HepG2 (cell line): ENCODE measurements around the gene WDR11. TPM values are rescaled to one million over a fixed set of nuclear protein-coding genes. Genes with fewer than 3 reads are reported as not detected.

Experiments
- AFF4 ChIP-seq: sonication (generic); formaldehyde crosslinking; IDR thresholded peaks from 2 replicates; pipeline ENCODE4 v1.4.0; 2020; ENCODE audit warnings: missing genetic modification reagents
- ATM ChIP-seq: fragments of 450-650 bp; IDR thresholded peaks from 2 replicates; pipeline ENCODE4 v1.7.1; 2017; ENCODE audit warnings: mild to moderate bottlenecking, borderline replicate concordance
- DBP ChIP-seq: sonication (generic); formaldehyde crosslinking; IDR thresholded peaks from 2 replicates; pipeline ENCODE4 v1.4.0; 2020; ENCODE audit warnings: missing genetic modification reagents; ENCODE audit errors: not compliant biosample characterization
- DPF2 ChIP-seq: sonication (generic); formaldehyde crosslinking; IDR thresholded peaks from 2 replicates; pipeline ENCODE4 v1.4.0; 2020; ENCODE audit warnings: mild to moderate bottlenecking, low read depth, missing genetic modification reagents, borderline replicate concordance
- E2F2 ChIP-seq: sonication (generic); formaldehyde crosslinking; IDR thresholded peaks from 2 replicates; pipeline ENCODE4 v1.4.0; 2020; ENCODE audit warnings: missing genetic modification reagents, borderline replicate concordance
- HNF4A ChIP-seq: sonication (generic); formaldehyde crosslinking; IDR thresholded peaks from 2 replicates; pipeline ENCODE4 v1.4.0; 2020; ENCODE audit warnings: missing genetic modification reagents
- HOMEZ ChIP-seq: IDR thresholded peaks from 2 replicates; pipeline ENCODE4 v1.6.1; 2016; ENCODE audit warnings: low read depth
- MEIS1 ChIP-seq: sonication (generic); formaldehyde crosslinking; IDR thresholded peaks from 2 replicates; pipeline ENCODE4 v1.9.0; 2021; ENCODE audit warnings: mild to moderate bottlenecking, missing genetic modification reagents, moderate library complexity, borderline replicate concordance
- NR2F1 ChIP-seq, 2 experiments: fragments of 450-650 bp in 1 of 2; formaldehyde crosslinking in 1 of 2; IDR thresholded peaks; 2 replicates each; pipeline versions ENCODE4 v1.5.0 to v1.6.1; 2016 to 2020; ENCODE audit warnings: mild to moderate bottlenecking in 1 of 2, missing compliant biosample characterization in 1 of 2, missing genetic modification reagents in 1 of 2, moderate library complexity in 1 of 2
- ZFP82 ChIP-seq: sonication (generic); formaldehyde crosslinking; IDR thresholded peaks from 2 replicates; pipeline ENCODE4 v1.5.1; 2020; ENCODE audit warnings: mild to moderate bottlenecking, missing genetic modification reagents, borderline replicate concordance
- ZNF646 ChIP-seq: sonication (generic); formaldehyde crosslinking; IDR thresholded peaks from 2 replicates; pipeline ENCODE4 v1.9.0; 2021; ENCODE audit warnings: mild to moderate bottlenecking, missing genetic modification reagents
- polyA plus RNA-seq, 8 experiments: library from polyadenylated mRNA; depleted of rRNA in 3 of 8; stranded (reverse) in 7 of 8; unstranded in 1 of 8; fragments of >200 nt; fragmentation: Illumina TruSeq in 4 of 8; extraction: Trizol in 4 of 8; gene quantifications; 2 replicates each; pipeline versions ENCODE4 v1.2.1 to v1.2.3, GENCODE V29; 2011 to 2016; ENCODE audit warnings: low read depth in 4 of 8, missing spikeins in 1 of 8, mixed read lengths in 1 of 8; ENCODE audit not compliant: insufficient read depth in 1 of 8
- total RNA-seq, 5 experiments: library from RNA; depleted of rRNA; stranded (reverse); fragments of >200 nt; fragmentation: Illumina TruSeq; extraction: Trizol; gene quantifications; 2 replicates each; pipeline ENCODE4 v1.2.3, GENCODE V29; 2016; ENCODE audit warnings: low read depth in 1 of 5

WDR11 gene
- total and polyA plus RNA-seq, 2 of the 13 experiments (the other 11 are each of a cell fraction or from before 2014, with no cell fraction given), result 38.0 to 45.2 TPM

- TF ChIP-seq HOMEZ (CRISPR knock-in tag), result peak; percentile 76; the same call in 1 of the 2 replicates
- TF ChIP-seq MEIS1 (CRISPR knock-in tag), result peak; percentile 94
- no peak for TF ChIP-seq ZFP82 (CRISPR knock-in tag)
- peak; percentile 20 to 55; a peak in 3 of 4 replicates for TF ChIP-seq NR2F1 (CRISPR knock-in tag; IDR thresholded peaks at IDR 0.05)
- TF ChIP-seq ATM, result no peak
- no peak for TF ChIP-seq E2F2 (CRISPR knock-in tag)
- no peak for TF ChIP-seq ZNF646
- TF ChIP-seq HNF4A, result peak; percentile 63
- TF ChIP-seq AFF4 (CRISPR knock-in tag), result no peak
- no peak for TF ChIP-seq DBP (CRISPR knock-in tag)
- TF ChIP-seq DPF2 (CRISPR knock-in tag), result no peak
Observed at GRCh38 chr10:120850911-120851865, at the start of gene WDR11 (continued).
